HepG2 (cell line): Measurements from ENCODE around the gene EYA3.

Source experiments
- BORCS8-MEF2B ChIP-seq: sonication (generic); formaldehyde crosslinking; IDR thresholded peaks from 2 replicates; pipeline ENCODE4 v1.8.0; 2022; ENCODE audit warnings: mild to moderate bottlenecking, missing genetic modification reagents
- EZH2 ChIP-seq: conservative IDR thresholded peaks from 2 replicates; pipeline ENCODE4 v1.6.1; 2012; ENCODE audit warnings: mild to moderate bottlenecking, low read depth, low read length, moderate library complexity
- FOXA1 ChIP-seq, 2 experiments: fragments of 450-650 bp in 1 of 2; sonication (generic) in 1 of 2; formaldehyde crosslinking in 1 of 2; IDR thresholded peaks; 2 replicates each; pipeline versions ENCODE4 v1.4.0 to v1.6.1; 2016 to 2020; ENCODE audit warnings: missing genetic modification reagents in 1 of 2
- GATAD2A ChIP-seq: IDR thresholded peaks from 2 replicates; pipeline ENCODE4 v1.6.1; 2016
- HHEX ChIP-seq: IDR thresholded peaks from 2 replicates; pipeline ENCODE4 v1.6.1; 2016; ENCODE audit warnings: control low read depth
- NFKB2 ChIP-seq: sonication (generic); formaldehyde crosslinking; IDR thresholded peaks from 2 replicates; pipeline ENCODE4 v1.4.0; 2020; ENCODE audit warnings: missing genetic modification reagents, borderline replicate concordance
- RAD51 ChIP-seq: fragments of 450-650 bp; IDR thresholded peaks from 2 replicates; pipeline ENCODE4 v1.6.1; 2016; ENCODE audit warnings: borderline replicate concordance
- RFX1 ChIP-seq: fragments of 450-650 bp; IDR thresholded peaks from 2 replicates; pipeline ENCODE4 v1.6.1; 2017
- ZKSCAN1 ChIP-seq: fragments of 150-350 bp; IDR thresholded peaks from 2 replicates; pipeline ENCODE4 v1.6.1; 2014; ENCODE audit warnings: low read length
- ZNF224 ChIP-seq: sonication (generic); formaldehyde crosslinking; IDR thresholded peaks from 2 replicates; pipeline ENCODE4 v1.5.0; 2020; ENCODE audit warnings: mild to moderate bottlenecking, missing genetic modification reagents
- TF ChIP-seq, protein P1 (sequence below): sonication (generic); formaldehyde crosslinking; IDR thresholded peaks from 2 replicates; pipeline ENCODE4 v1.4.0; 2020; ENCODE audit warnings: mild to moderate bottlenecking, missing genetic modification reagents
- TF ChIP-seq, protein P2 (sequence below): sonication (generic); formaldehyde crosslinking; IDR thresholded peaks from 2 replicates; pipeline ENCODE4 v1.5.0; 2020; ENCODE audit warnings: mild to moderate bottlenecking, missing genetic modification reagents, moderate library complexity
- TF ChIP-seq, protein P3 (sequence below): IDR thresholded peaks from 2 replicates; pipeline ENCODE4 v1.6.1; 2016

DNA sequence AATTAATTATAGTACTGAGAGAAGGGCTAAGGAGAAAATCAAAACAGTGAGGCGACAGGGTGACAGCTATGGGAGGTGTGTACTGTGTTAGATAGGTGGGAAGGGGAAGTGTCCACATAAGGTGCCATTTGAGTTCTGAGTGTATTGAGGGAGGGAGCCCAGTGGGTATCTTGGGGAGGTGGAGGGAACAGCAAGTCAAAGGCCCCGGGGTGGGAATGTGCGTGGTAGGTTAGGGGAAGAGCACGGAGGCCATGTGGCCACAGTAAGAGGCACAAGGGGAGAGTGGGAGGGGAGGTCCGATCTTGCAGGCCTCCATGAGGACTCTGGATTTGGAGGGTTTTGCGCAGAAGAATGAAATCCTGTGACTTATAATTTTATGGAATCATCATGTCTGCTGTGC is 131.6 kb downstream of the EYA3 start:
- TF ChIP-seq ZKSCAN1 (no peak), RAD51 (no peak), EZH2 (no peak), RFX1 (no peak), HHEX (CRISPR knock-in tag) (no peak), NFKB2 (CRISPR knock-in tag) (no peak), FOXA1 (IDR thresholded peaks at IDR 0.05) (no peak), FOXA1 (CRISPR knock-in tag; IDR thresholded peaks at IDR 0.05) (no peak), BORCS8-MEF2B (CRISPR knock-in tag) (no peak), GATAD2A (CRISPR knock-in tag) (no peak), ZNF224 (CRISPR knock-in tag) (no peak)
- TF ChIP-seq, protein P1, sequence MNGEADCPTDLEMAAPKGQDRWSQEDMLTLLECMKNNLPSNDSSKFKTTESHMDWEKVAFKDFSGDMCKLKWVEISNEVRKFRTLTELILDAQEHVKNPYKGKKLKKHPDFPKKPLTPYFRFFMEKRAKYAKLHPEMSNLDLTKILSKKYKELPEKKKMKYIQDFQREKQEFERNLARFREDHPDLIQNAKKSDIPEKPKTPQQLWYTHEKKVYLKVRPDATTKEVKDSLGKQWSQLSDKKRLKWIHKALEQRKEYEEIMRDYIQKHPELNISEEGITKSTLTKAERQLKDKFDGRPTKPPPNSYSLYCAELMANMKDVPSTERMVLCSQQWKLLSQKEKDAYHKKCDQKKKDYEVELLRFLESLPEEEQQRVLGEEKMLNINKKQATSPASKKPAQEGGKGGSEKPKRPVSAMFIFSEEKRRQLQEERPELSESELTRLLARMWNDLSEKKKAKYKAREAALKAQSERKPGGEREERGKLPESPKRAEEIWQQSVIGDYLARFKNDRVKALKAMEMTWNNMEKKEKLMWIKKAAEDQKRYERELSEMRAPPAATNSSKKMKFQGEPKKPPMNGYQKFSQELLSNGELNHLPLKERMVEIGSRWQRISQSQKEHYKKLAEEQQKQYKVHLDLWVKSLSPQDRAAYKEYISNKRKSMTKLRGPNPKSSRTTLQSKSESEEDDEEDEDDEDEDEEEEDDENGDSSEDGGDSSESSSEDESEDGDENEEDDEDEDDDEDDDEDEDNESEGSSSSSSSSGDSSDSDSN (CRISPR knock-in tag), result no peak
- TF ChIP-seq, protein P2, sequence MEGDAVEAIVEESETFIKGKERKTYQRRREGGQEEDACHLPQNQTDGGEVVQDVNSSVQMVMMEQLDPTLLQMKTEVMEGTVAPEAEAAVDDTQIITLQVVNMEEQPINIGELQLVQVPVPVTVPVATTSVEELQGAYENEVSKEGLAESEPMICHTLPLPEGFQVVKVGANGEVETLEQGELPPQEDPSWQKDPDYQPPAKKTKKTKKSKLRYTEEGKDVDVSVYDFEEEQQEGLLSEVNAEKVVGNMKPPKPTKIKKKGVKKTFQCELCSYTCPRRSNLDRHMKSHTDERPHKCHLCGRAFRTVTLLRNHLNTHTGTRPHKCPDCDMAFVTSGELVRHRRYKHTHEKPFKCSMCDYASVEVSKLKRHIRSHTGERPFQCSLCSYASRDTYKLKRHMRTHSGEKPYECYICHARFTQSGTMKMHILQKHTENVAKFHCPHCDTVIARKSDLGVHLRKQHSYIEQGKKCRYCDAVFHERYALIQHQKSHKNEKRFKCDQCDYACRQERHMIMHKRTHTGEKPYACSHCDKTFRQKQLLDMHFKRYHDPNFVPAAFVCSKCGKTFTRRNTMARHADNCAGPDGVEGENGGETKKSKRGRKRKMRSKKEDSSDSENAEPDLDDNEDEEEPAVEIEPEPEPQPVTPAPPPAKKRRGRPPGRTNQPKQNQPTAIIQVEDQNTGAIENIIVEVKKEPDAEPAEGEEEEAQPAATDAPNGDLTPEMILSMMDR (CRISPR knock-in tag), result no peak
- TF ChIP-seq, protein P3, sequence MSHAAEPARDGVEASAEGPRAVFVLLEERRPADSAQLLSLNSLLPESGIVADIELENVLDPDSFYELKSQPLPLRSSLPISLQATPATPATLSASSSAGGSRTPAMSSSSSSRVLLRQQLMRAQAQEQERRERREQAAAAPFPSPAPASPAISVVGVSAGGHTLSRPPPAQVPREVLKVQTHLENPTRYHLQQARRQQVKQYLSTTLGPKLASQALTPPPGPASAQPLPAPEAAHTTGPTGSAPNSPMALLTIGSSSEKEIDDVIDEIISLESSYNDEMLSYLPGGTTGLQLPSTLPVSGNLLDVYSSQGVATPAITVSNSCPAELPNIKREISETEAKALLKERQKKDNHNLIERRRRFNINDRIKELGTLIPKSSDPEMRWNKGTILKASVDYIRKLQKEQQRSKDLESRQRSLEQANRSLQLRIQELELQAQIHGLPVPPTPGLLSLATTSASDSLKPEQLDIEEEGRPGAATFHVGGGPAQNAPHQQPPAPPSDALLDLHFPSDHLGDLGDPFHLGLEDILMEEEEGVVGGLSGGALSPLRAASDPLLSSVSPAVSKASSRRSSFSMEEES (CRISPR knock-in tag), result no peak
